Activated effector memory CD4-positive, alpha-beta T cell treated with anti-CD3 and anti-CD28 coated beads, Interleukin-2, amount 50 U/mL, for 16 hours (primary cell): ENCODE measurements around the gene HCFC1R1.

Source experiments
- DNase-seq: peaks from one replicate; pipeline ENCODE4 v3.0.0-alpha.2; 2020

HCFC1R1 gene

DNA sequence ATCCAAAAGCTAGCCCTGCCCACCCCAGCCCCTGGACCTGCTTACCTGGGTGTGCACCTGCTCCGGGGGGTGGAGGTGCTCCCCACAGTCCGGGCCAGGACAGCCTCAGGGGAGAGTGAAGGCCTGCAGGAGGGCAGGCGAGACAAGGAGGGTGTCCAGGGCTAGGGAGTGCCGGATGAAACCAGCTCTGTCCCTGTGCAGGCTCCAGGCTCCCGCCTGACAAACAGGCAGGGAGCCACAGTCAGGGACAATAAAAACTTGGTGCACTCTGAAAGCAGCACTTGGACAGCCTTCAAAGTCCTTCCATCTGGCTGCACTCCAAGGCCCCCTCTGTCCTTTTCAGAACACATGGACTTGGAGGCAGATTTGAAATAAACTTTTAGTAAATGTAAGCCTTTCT, 50.6 kb downstream of the HCFC1R1 start:
- DNase-seq, result no peak
